Stimulated activated CD4-positive, alpha-beta T cell treated with anti-CD3 and anti-CD28 coated beads, TNF-alpha, amount 100 ng/mL, for 4 hours (primary cell): ENCODE measurements around the gene CHID1.
A peak's percentile ranks its signal among the peaks of the same experiment; 100 is the strongest.

Experiments
- DNase-seq, 3 experiments: peaks; one replicate each; pipeline ENCODE4 v3.0.0-alpha.2; 2020; ENCODE audit warnings: low read depth in 3 of 3

CHID1 gene

GRCh38 chr11:836700-837099, 73.9 kb downstream of the CHID1 start:
- DNase-seq = no peak

- DNase-seq = no peak
These were observed 74.3 kb downstream of the CHID1 start for GRCh38 chr11:836274-836673.

- DNase-seq = no peak
These were observed 76.0 kb downstream of the CHID1 start for GRCh38 chr11:834371-835316.

- DNase-seq = no peak
These were observed 76.7 kb downstream of the CHID1 start for GRCh38 chr11:833849-834311.

- no peak for DNase-seq
These were observed 77.4 kb downstream of the CHID1 start for GRCh38 chr11:833114-833791.

- peak in 2 of 3 experiments; percentile 35 to 42 for DNase-seq
These were observed 78.0 kb downstream of the CHID1 start, which contains the start of gene CD151 for GRCh38 chr11:832529-833113. TSS of gene CD151 (plus strand) at chr11:832952. CDS start at chr11:836070, 3,118 bp downstream.

GRCh38 chr11:831961-832528, 78.6 kb downstream of the CHID1 start:
- no peak for DNase-seq

GRCh38 chr11:831118-831864, 79.3 kb downstream of the CHID1 start:
- DNase-seq = no peak

- no peak for DNase-seq
These were observed 80.1 kb downstream of the CHID1 start for GRCh38 chr11:830295-831117.

GRCh38 chr11:829847-830294, 80.7 kb downstream of the CHID1 start:
- no peak for DNase-seq

- no peak for DNase-seq
These were observed 81.3 kb downstream of the CHID1 start for GRCh38 chr11:829176-829846.

GRCh38 chr11:828506-829175, 82.0 kb downstream of the CHID1 start:
- DNase-seq = no peak

- DNase-seq = no peak
These were observed 82.8 kb downstream of the CHID1 start, which contains the start of gene CRACR2B for GRCh38 chr11:827897-828192. TSS of gene CRACR2B (plus strand) at chr11:827919. CDS start at chr11:828608, 689 bp downstream.

GRCh38 chr11:827146-827896, 83.3 kb downstream of the CHID1 start:
- no peak for DNase-seq

- DNase-seq = no peak
These were observed 83.8 kb downstream of the CHID1 start for GRCh38 chr11:826836-827145.

- DNase-seq = no peak
These were observed 84.4 kb downstream of the CHID1 start for GRCh38 chr11:826227-826621.

- DNase-seq = no peak
These were observed 85.0 kb downstream of the CHID1 start for GRCh38 chr11:825366-826226.

- DNase-seq = no peak
These were observed 85.7 kb downstream of the CHID1 start for GRCh38 chr11:824942-825341.
